HepG2 (cell line): Measurements from ENCODE around the gene VAPA. TPM values are rescaled to one million over a fixed set of nuclear protein-coding genes. Genes with fewer than 3 reads are reported as not detected.

ENCODE experiments used
- ATAC-seq: fragments of 200-7000 bp; cut with Tn5 transposase; 3 replicates; pipeline ENCODE4 v1.9.1; 2020; ENCODE audit warnings: mild to moderate bottlenecking, moderate library complexity
- BruUV-seq: library from RNA; stranded (reverse); fragments of 400-500 nt; replicated peaks from 2 replicates; lab custom pipeline; 2021; lab: Mats Ljungman, UMichigan
- CTCF ChIA-PET: fragments of 300-600 bp; formaldehyde crosslinking; extraction: SDS; loops from one replicate; lab custom pipeline; 2021; ENCODE audit warnings: low total read pairs, inconsistent platforms, low intra/inter-chr PET ratio; lab: Yijun Ruan, JAX
- POLR2A ChIA-PET: fragments of 350-600 bp; sonication (Branson Sonifier 250); formaldehyde crosslinking; loops from one replicate; lab custom pipeline; 2020; ENCODE audit warnings: antibody characterized with exemption, inconsistent platforms; lab: Yijun Ruan, JAX
- DNase-seq: peaks from one replicate; pipeline ENCODE4 v3.0.0-alpha.2; 2015; ENCODE audit warnings: low spot score
- FAIRE-seq: peaks from 3 replicates; lab custom pipeline; 2011; peaks lifted over from hg19 to GRCh38; lab: Jason Lieb, UNC
- H2AFZ ChIP-seq: one replicate; pipeline ENCODE4 v1.6.1; 2011; ENCODE audit warnings: low read length, inconsistent platforms
- H3K27ac ChIP-seq: fragments of 300-600 bp; 3 replicates; pipeline ENCODE4 v1.8.0; 2011; ENCODE audit warnings: mixed run types, mild to moderate bottlenecking, mixed read lengths, low read length, inconsistent platforms; ENCODE audit not compliant: insufficient read depth; ENCODE audit errors: extremely low read length
- H3K27me3 ChIP-seq, 2 experiments: fragments of 200-600 bp in 1 of 2; 2 replicates in 1 of 2; 3 replicates in 1 of 2; pipeline versions ENCODE4 v1.6.0 to v1.8.0; 2011; ENCODE audit warnings: low read length in 2 of 2, mild to moderate bottlenecking in 2 of 2, moderate library complexity in 2 of 2, inconsistent platforms in 1 of 2; ENCODE audit not compliant: insufficient read depth in 2 of 2, control insufficient read depth in 1 of 2
- H3K36me3 ChIP-seq, 2 experiments: fragments of 200-600 bp in 1 of 2; replicated peaks in 1 of 2; 2 replicates in 1 of 2; 3 replicates in 1 of 2; pipeline versions ENCODE4 v1.5.1 to v1.8.0; 2011; ENCODE audit warnings: low read length in 2 of 2, inconsistent platforms in 1 of 2; ENCODE audit not compliant: insufficient read depth in 2 of 2, control insufficient read depth in 1 of 2
- H3K4me1 ChIP-seq: 2 replicates; pipeline ENCODE4 v1.5.1; 2012; ENCODE audit warnings: low read length, inconsistent platforms; ENCODE audit not compliant: insufficient read depth
- H3K4me2 ChIP-seq: 2 replicates; pipeline ENCODE4 v1.6.0; 2011; ENCODE audit warnings: low read depth, low read length, inconsistent platforms
- H3K4me3 ChIP-seq, 3 experiments: fragments of 200-600 bp in 1 of 3; sonication (generic), shearing (Covaris generic) in 1 of 3; replicated peaks in 1 of 3; 2 replicates each; pipeline ENCODE4 v1.5.1; 2011 to 2016; ENCODE audit warnings: low read length in 3 of 3, inconsistent platforms in 2 of 3, low read depth in 2 of 3, mild to moderate bottlenecking in 2 of 3, control low read depth in 1 of 3, mixed read lengths in 1 of 3; ENCODE audit not compliant: insufficient read depth in 1 of 3
- H3K79me2 ChIP-seq: one replicate; pipeline ENCODE4 v1.6.1; 2011; ENCODE audit warnings: low read length, inconsistent platforms; ENCODE audit not compliant: insufficient read depth
- H3K9ac ChIP-seq: 2 replicates; pipeline ENCODE4 v1.6.0; 2011; ENCODE audit warnings: mild to moderate bottlenecking, low read depth, low read length, inconsistent platforms; ENCODE audit not compliant: insufficient read depth
- H3K9me3 ChIP-seq: 2 replicates; pipeline ENCODE4 v1.5.1; 2012; ENCODE audit warnings: mild to moderate bottlenecking, low read length
- H4K20me1 ChIP-seq: 2 replicates; pipeline ENCODE4 v1.6.0; 2011; ENCODE audit warnings: inconsistent platforms, mild to moderate bottlenecking, low read length, moderate library complexity; ENCODE audit not compliant: insufficient read depth
- BCL6 ChIP-seq: IDR thresholded peaks from 2 replicates; pipeline ENCODE4 v1.6.1; 2016; ENCODE audit warnings: missing genetic modification reagents, missing compliant biosample characterization
- BORCS8-MEF2B ChIP-seq: sonication (generic); formaldehyde crosslinking; IDR thresholded peaks from 2 replicates; pipeline ENCODE4 v1.8.0; 2022; ENCODE audit warnings: mild to moderate bottlenecking, missing genetic modification reagents
- CC2D1A ChIP-seq: sonication (generic); formaldehyde crosslinking; IDR thresholded peaks from 2 replicates; pipeline ENCODE4 v1.8.1; 2023; ENCODE audit warnings: mild to moderate bottlenecking, missing genetic modification reagents
- CREB1 ChIP-seq, 2 experiments: fragments of 450-650 bp in 1 of 2; IDR thresholded peaks; 2 replicates each; pipeline ENCODE4 v1.6.1; 2016 to 2017; ENCODE audit warnings: control low read depth in 1 of 2, mild to moderate bottlenecking in 1 of 2, missing compliant biosample characterization in 1 of 2, missing genetic modification characterization in 1 of 2
- DNMT3B ChIP-seq: conservative IDR thresholded peaks from 2 replicates; pipeline ENCODE4 v1.6.1; 2016; ENCODE audit warnings: missing biosample characterization, control low read depth
- FOXK2 ChIP-seq: fragments of 450-650 bp; IDR thresholded peaks from 2 replicates; pipeline ENCODE4 v1.6.1; 2016
- JUNB ChIP-seq: sonication (generic); formaldehyde crosslinking; IDR thresholded peaks from 2 replicates; pipeline ENCODE4 v1.8.0; 2022; ENCODE audit warnings: missing genetic modification reagents, mild to moderate bottlenecking, borderline replicate concordance
- MED1 ChIP-seq: sonication (generic); formaldehyde crosslinking; IDR thresholded peaks from 2 replicates; pipeline ENCODE4 v1.4.0; 2020; ENCODE audit warnings: missing genetic modification reagents
- MEIS1 ChIP-seq: sonication (generic); formaldehyde crosslinking; IDR thresholded peaks from 2 replicates; pipeline ENCODE4 v1.9.0; 2021; ENCODE audit warnings: mild to moderate bottlenecking, missing genetic modification reagents, moderate library complexity, borderline replicate concordance
- MIXL1 ChIP-seq: IDR thresholded peaks from 2 replicates; pipeline ENCODE4 v1.6.1; 2016
- NFE2L2 ChIP-seq: fragments of 150-350 bp; IDR thresholded peaks from 2 replicates; pipeline ENCODE4 v1.6.1; 2014; ENCODE audit warnings: low read length
- RAD21 ChIP-seq: fragments of 450-650 bp; formaldehyde crosslinking; IDR thresholded peaks from 2 replicates; pipeline ENCODE4 v1.5.0; 2020; ENCODE audit warnings: mild to moderate bottlenecking
- RARG ChIP-seq: sonication (generic); formaldehyde crosslinking; IDR thresholded peaks from 2 replicates; pipeline ENCODE4 v1.4.0; 2020; ENCODE audit warnings: low read depth, mild to moderate bottlenecking, missing genetic modification reagents
- RBM22 ChIP-seq: fragments of 200-400 bp; formaldehyde crosslinking; optimal IDR thresholded peaks from 2 replicates; pipeline ENCODE3; 2017; ENCODE audit warnings: mild to moderate bottlenecking, low read length, moderate library complexity
- SAFB2 ChIP-seq: sonication (generic); formaldehyde crosslinking; IDR thresholded peaks from 2 replicates; pipeline ENCODE4 v1.5.1; 2020; ENCODE audit warnings: missing genetic modification reagents, low read depth, mild to moderate bottlenecking, borderline replicate concordance
- SMC3 ChIP-seq: IDR thresholded peaks from 2 replicates; pipeline ENCODE4 v1.6.1; 2011; ENCODE audit warnings: low read length, improper control_type of control experiment
- STAG1 ChIP-seq: sonication (generic); formaldehyde crosslinking; IDR thresholded peaks from 2 replicates; pipeline ENCODE4 v1.4.0; 2020; ENCODE audit warnings: missing genetic modification reagents
- THAP7 ChIP-seq: sonication (generic); formaldehyde crosslinking; IDR thresholded peaks from 2 replicates; pipeline ENCODE4 v1.8.1; 2023; ENCODE audit warnings: mild to moderate bottlenecking, missing genetic modification reagents
- THYN1 ChIP-seq: sonication (generic); formaldehyde crosslinking; IDR thresholded peaks from 2 replicates; pipeline ENCODE4 v1.8.1; 2023; ENCODE audit warnings: low read depth, mild to moderate bottlenecking, moderate library complexity, missing genetic modification reagents, borderline replicate concordance
- ZFP37 ChIP-seq: sonication (generic); formaldehyde crosslinking; IDR thresholded peaks from 2 replicates; pipeline ENCODE4 v1.4.0; 2020; ENCODE audit warnings: missing genetic modification reagents, borderline replicate concordance
- ZGPAT ChIP-seq: IDR thresholded peaks from 2 replicates; pipeline ENCODE4 v1.6.1; 2016; ENCODE audit warnings: mild to moderate bottlenecking
- ZIK1 ChIP-seq: sonication (generic); formaldehyde crosslinking; IDR thresholded peaks from 2 replicates; pipeline ENCODE4 v1.5.0; 2020; ENCODE audit warnings: mild to moderate bottlenecking, low read depth, missing genetic modification reagents, borderline replicate concordance
- ZNF10 ChIP-seq: sonication (generic); formaldehyde crosslinking; IDR thresholded peaks from 2 replicates; pipeline ENCODE4 v1.4.0; 2020; ENCODE audit warnings: mild to moderate bottlenecking, low read depth, missing genetic modification reagents, borderline replicate concordance
- ZNF615 ChIP-seq: sonication (generic); formaldehyde crosslinking; IDR thresholded peaks from 2 replicates; pipeline ENCODE4 v1.5.0; 2020; ENCODE audit warnings: mild to moderate bottlenecking, missing genetic modification reagents, borderline replicate concordance
- ZNF782 ChIP-seq: sonication (generic); formaldehyde crosslinking; IDR thresholded peaks from 2 replicates; pipeline ENCODE4 v1.4.0; 2020; ENCODE audit warnings: missing genetic modification reagents, mild to moderate bottlenecking, borderline replicate concordance
- WGBS: methylation state at CpG from one replicate; pipeline ENCODE4 v1.1.6; 2017; ENCODE audit warnings: low lambda C conversion rate; 5-methylcytosine and 5-hydroxymethylcytosine counted together
- in situ Hi-C: cut with HindIII; loops from 2 replicates; pipeline ENCODE4 v1.10.0; 2017; ENCODE audit warnings: low pct_unique_long_range_greater_than_20kb; ENCODE audit not compliant: extremely low pct_ligation_motif_present
- intact Hi-C: fragments of 100-400 bp; cut with micrococcal nuclease; formaldehyde crosslinking; loops from one replicate; pipeline ENCODE4 v1.10.0; 2022; ENCODE audit not compliant: unreplicated experiment
- polyA plus RNA-seq, 8 experiments: library from polyadenylated mRNA; depleted of rRNA in 3 of 8; stranded (reverse) in 7 of 8; unstranded in 1 of 8; fragments of >200 nt; fragmentation: Illumina TruSeq in 4 of 8; extraction: Trizol in 4 of 8; gene quantifications; 2 replicates each; pipeline versions ENCODE4 v1.2.1 to v1.2.3, GENCODE V29; 2011 to 2016; ENCODE audit warnings: low read depth in 4 of 8, missing spikeins in 1 of 8, mixed read lengths in 1 of 8; ENCODE audit not compliant: insufficient read depth in 1 of 8
- total RNA-seq, 5 experiments: library from RNA; depleted of rRNA; stranded (reverse); fragments of >200 nt; fragmentation: Illumina TruSeq; extraction: Trizol; gene quantifications; 2 replicates each; pipeline ENCODE4 v1.2.3, GENCODE V29; 2016; ENCODE audit warnings: low read depth in 1 of 5

Gene VAPA
- total and polyA plus RNA-seq, 2 of the 13 experiments (the other 11 are each of a cell fraction or from before 2014, with no cell fraction given), result 167 to 294 TPM

- Histone ChIP-seq H3K36me3 (peaks cover 11 to 38% of the 10 kb centered on the region in 2 experiments), H3K4me2 (no peak overlapping the region), H3K9ac (no peak overlapping the region), H3K4me3 (no peak overlapping the region), H3K4me1 (peaks cover 15% of the 10 kb centered on the region), H3K79me2 (peaks cover 6% of the 10 kb centered on the region), H3K27ac (no peak overlapping the region), H2AFZ (no peak overlapping the region), H3K27me3 (no peaks in the 10 kb centered on the region), H3K9me3 (no peaks in the 10 kb centered on the region), H4K20me1 (no peaks in the 10 kb centered on the region; the same call in 1 of the 2 replicates)
- POLR2A ChIA-PET, result no interaction called here
- no TSS peak for BruUV-seq
- DNase-seq, result peak; percentile 59
- 85% methylated on average over 9 of the region's 9 CpGs for WGBS
- intact Hi-C loops (loop anchor here (2.0 to 10.0 kb wide), 2 partner anchors 38 to 266 kb away; no protein-coding TSS in a partner anchor), in situ Hi-C loops (no loop called here)
- CTCF ChIA-PET, result interaction anchor here (1.0 kb wide), 1 partner anchor 376 kb away, joined by 3 read pairs; no protein-coding TSS in a partner anchor
- FAIRE-seq, result peak; percentile 87
- ATAC-seq, result peak; percentile 87
- TF ChIP-seq THAP7, result no peak
- TF ChIP-seq RAD21, result peak; percentile 40; the same call in 1 of the 2 replicates
- no peak for TF ChIP-seq CC2D1A (CRISPR knock-in tag)
- no peak for TF ChIP-seq MIXL1 (CRISPR knock-in tag)
- no peak for TF ChIP-seq ZIK1
- TF ChIP-seq THYN1 (CRISPR knock-in tag), result no peak
- peak; percentile 67 for TF ChIP-seq SMC3
- TF ChIP-seq RBM22, result peak; percentile 31
- TF ChIP-seq STAG1, result peak; percentile 73
- TF ChIP-seq ZNF782 (CRISPR knock-in tag), result no peak
- TF ChIP-seq ZFP37 (CRISPR knock-in tag), result no peak
- TF ChIP-seq MEIS1 (CRISPR knock-in tag), result no peak
- no peak for TF ChIP-seq SAFB2 (CRISPR knock-in tag)
- no peak for TF ChIP-seq FOXK2
- TF ChIP-seq JUNB (CRISPR knock-in tag), result no peak
- TF ChIP-seq BCL6 (CRISPR knock-in tag), result no peak
- TF ChIP-seq BORCS8-MEF2B (CRISPR knock-in tag), result no peak
- TF ChIP-seq NFE2L2, result no peak
- TF ChIP-seq DNMT3B (CRISPR knock-in tag), result no peak
- TF ChIP-seq MED1, result no peak
- TF ChIP-seq ZGPAT (CRISPR knock-in tag), result 0 out of 2 replicates have a peak, but pooled peaks have one; percentile 19
- no peak for TF ChIP-seq ZNF10 (CRISPR knock-in tag)
- no peak for TF ChIP-seq ZNF615 (CRISPR knock-in tag)
- TF ChIP-seq CREB1 (IDR thresholded peaks at IDR 0.05), result no peak
- no peak for TF ChIP-seq CREB1 (CRISPR knock-in tag; IDR thresholded peaks at IDR 0.05)
- no peak for TF ChIP-seq RARG (CRISPR knock-in tag)
Observed at GRCh38 chr18:9951022-9951859, 37.4 kb downstream of the VAPA start.
